HG02571 (cell line): ENCODE measurements around the gene NKTR.

Source experiments
- ATAC-seq: cut with Tn5 transposase; IDR thresholded peaks from one replicate; pipeline ENCODE4 v1.9.1; 2021; ENCODE audit warnings: mild to moderate bottlenecking, moderate library complexity; ENCODE audit not compliant: unreplicated experiment

NKTR gene

GRCh38 chr3:42680271-42680670, 79.8 kb downstream of the NKTR start:
- ATAC-seq, result no peak

- no peak for ATAC-seq
These were observed 80.3 kb downstream of the NKTR start for GRCh38 chr3:42680806-42681205.

GRCh38 chr3:42681361-42682038, 81.0 kb downstream of the NKTR start:
- ATAC-seq, result no peak

- no peak for ATAC-seq
These were observed 82.0 kb downstream of the NKTR start for GRCh38 chr3:42682301-42683070.

- no peak for ATAC-seq
These were observed 83.6 kb downstream of the NKTR start for GRCh38 chr3:42683875-42684598.

- ATAC-seq, result no peak
These were observed 84.3 kb downstream of the NKTR start for GRCh38 chr3:42684632-42685362.

GRCh38 chr3:42685363-42685881, 84.9 kb downstream of the NKTR start, which contains the start of gene KLHL40:
Gene KLHL40, plus strand, starts transcription at chr3:42685537. Its CDS starts 82 bp downstream, at chr3:42685619.
- ATAC-seq, result no peak

- ATAC-seq, result no peak
These were observed 85.7 kb downstream of the NKTR start for GRCh38 chr3:42685891-42686820.

GRCh38 chr3:42686832-42687650, 86.6 kb downstream of the NKTR start:
- no peak for ATAC-seq

- no peak for ATAC-seq
These were observed 87.5 kb downstream of the NKTR start for GRCh38 chr3:42688016-42688415.

GRCh38 chr3:42688487-42689420, 88.3 kb downstream of the NKTR start:
- no peak for ATAC-seq

- ATAC-seq, result no peak
These were observed 89.0 kb downstream of the NKTR start for GRCh38 chr3:42689421-42690014.

- no peak for ATAC-seq
These were observed 89.7 kb downstream of the NKTR start for GRCh38 chr3:42690191-42690590.

- no peak for ATAC-seq
These were observed 90.5 kb downstream of the NKTR start for GRCh38 chr3:42690766-42691680.

- no peak for ATAC-seq
These were observed 91.6 kb downstream of the NKTR start for GRCh38 chr3:42691816-42692666.
